H1 (cell line): ENCODE data around the gene IGFBP4. TPM values are rescaled to one million over a fixed set of nuclear protein-coding genes. Genes with fewer than 3 reads are reported as not detected.
A peak's percentile ranks its signal among the peaks of the same experiment; 100 is the strongest.

Source experiments
- ATF3 ChIP-seq: IDR thresholded peaks from 2 replicates; pipeline ENCODE4 v1.6.1; 2011; ENCODE audit warnings: low read depth, mild to moderate bottlenecking, low read length; ENCODE audit not compliant: insufficient read depth
- CBX5 ChIP-seq: fragments of 300-800, 300-1000 bp; sonication (generic); IDR thresholded peaks from 2 replicates; pipeline ENCODE4 v1.7.1; 2016; ENCODE audit warnings: antibody characterized with exemption, low read length, low read depth
- CBX8 ChIP-seq: fragments of 300-800, 300-1000 bp; sonication (generic); IDR thresholded peaks from 2 replicates; pipeline ENCODE4 v1.7.1; 2016; ENCODE audit warnings: low read depth, low read length, borderline replicate concordance
- CHD1 ChIP-seq: IDR thresholded peaks from 2 replicates; pipeline ENCODE4 v1.6.1; 2012; ENCODE audit warnings: low read depth, low read length, improper control_type of control experiment
- CHD2 ChIP-seq: IDR thresholded peaks from 2 replicates; pipeline ENCODE4 v1.6.1; 2012; ENCODE audit warnings: low read length, improper control_type of control experiment
- CTBP2 ChIP-seq: IDR thresholded peaks from 2 replicates; pipeline ENCODE4 v1.7.0; 2011; ENCODE audit warnings: borderline replicate concordance, mild to moderate bottlenecking, moderate library complexity, mixed read lengths, low read length; ENCODE audit not compliant: insufficient read depth, insufficient read length
- E2F6 ChIP-seq: IDR thresholded peaks from 2 replicates; pipeline ENCODE4 v1.6.1; 2012; ENCODE audit warnings: inconsistent platforms
- EGR1 ChIP-seq: IDR thresholded peaks from 2 replicates; pipeline ENCODE4 v1.6.1; 2011; ENCODE audit warnings: low read depth, low read length, borderline replicate concordance
- JUN ChIP-seq: IDR thresholded peaks from 2 replicates; pipeline ENCODE4 v1.6.1; 2011; ENCODE audit warnings: low read depth, mild to moderate bottlenecking, improper control_type of control experiment, low read length
- JUND ChIP-seq: IDR thresholded peaks from 2 replicates; pipeline ENCODE4 v1.6.1; 2011; ENCODE audit warnings: mild to moderate bottlenecking, improper control_type of control experiment, low read length
- POLR2A ChIP-seq, 2 experiments: IDR thresholded peaks; 1 replicate in 1 of 2; 2 replicates in 1 of 2; pipeline ENCODE4 v1.6.1; 2011; ENCODE audit warnings: low read depth in 2 of 2, low read length in 2 of 2, mild to moderate bottlenecking in 2 of 2; ENCODE audit errors: control extremely low read depth in 1 of 2
- RFX5 ChIP-seq: IDR thresholded peaks from 2 replicates; pipeline ENCODE4 v1.6.1; 2011; ENCODE audit warnings: low read depth, low read length, improper control_type of control experiment, borderline replicate concordance
- RNF2 ChIP-seq: fragments of 200-900, 300-1000 bp; sonication (generic); IDR thresholded peaks from 2 replicates; pipeline ENCODE4 v1.7.1; 2016; ENCODE audit warnings: borderline replicate concordance, low read depth, mild to moderate bottlenecking, antibody characterized with exemption, low read length; ENCODE audit not compliant: poor library complexity, severe bottlenecking; ENCODE audit errors: missing control alignments
- RXRA ChIP-seq: IDR thresholded peaks from 2 replicates; pipeline ENCODE4 v1.6.1; 2011; ENCODE audit warnings: low read depth, mild to moderate bottlenecking, low read length, moderate library complexity; ENCODE audit not compliant: insufficient read depth
- SIN3A ChIP-seq, 2 experiments: IDR thresholded peaks in 1 of 2; conservative IDR thresholded peaks in 1 of 2; 2 replicates each; pipeline ENCODE4 v1.6.1; 2011 to 2012; ENCODE audit warnings: low read length in 2 of 2, improper control_type of control experiment in 1 of 2, low read depth in 1 of 2, mild to moderate bottlenecking in 1 of 2
- SIRT6 ChIP-seq: IDR thresholded peaks from one replicate; pipeline ENCODE4 v1.7.1; 2012; ENCODE audit warnings: low read length, inconsistent platforms
- SP1 ChIP-seq: IDR thresholded peaks from 2 replicates; pipeline ENCODE4 v1.6.1; 2011; ENCODE audit warnings: low read depth, low read length
- SP2 ChIP-seq: IDR thresholded peaks from 2 replicates; pipeline ENCODE4 v1.6.1; 2012; ENCODE audit warnings: mild to moderate bottlenecking, low read length, inconsistent platforms
- SUZ12 ChIP-seq: fragments of 200-600 bp; sonication (generic); IDR thresholded peaks from 2 replicates; pipeline ENCODE4 v1.6.1; 2012; ENCODE audit warnings: mild to moderate bottlenecking, inconsistent platforms, low read length, moderate library complexity, mixed read lengths
- TAF1 ChIP-seq: IDR thresholded peaks from 2 replicates; pipeline ENCODE4 v1.6.1; 2011; ENCODE audit warnings: mild to moderate bottlenecking, low read depth, low read length
- TBP ChIP-seq: IDR thresholded peaks from 2 replicates; pipeline ENCODE4 v1.6.1; 2011; ENCODE audit warnings: low read depth, low read length, improper control_type of control experiment
- YY1 ChIP-seq: IDR thresholded peaks from 2 replicates; pipeline ENCODE4 v1.6.1; 2011; ENCODE audit warnings: low read depth, mild to moderate bottlenecking, low read length
- polyA plus RNA-seq, 7 experiments: library from polyadenylated mRNA; depleted of rRNA in 3 of 7; stranded (reverse) in 5 of 7; unstranded in 2 of 7; fragments of >200 nt in 5 of 7; fragments of 200-250 nt in 2 of 7; gene quantifications; 1 replicate in 5 of 7; 2 replicates in 1 of 7; 4 replicates in 1 of 7; pipeline versions ENCODE4 v1.2.1 to v1.2.3, GENCODE V29; 2011 to 2013; ENCODE audit warnings: missing spikeins in 2 of 7, mixed read lengths in 2 of 7
- total RNA-seq: library from RNA; stranded (reverse); fragmentation: NEBNext Ultra II Directional; extraction: Animal tissue kit (Norgen Biotek cat#: 25700); gene quantifications from 2 replicates; pipeline ENCODE4 v1.2.1, GENCODE V29; 2021
- TF ChIP-seq, protein P1 (sequence below): IDR thresholded peaks from 2 replicates; pipeline ENCODE4 v1.6.1; 2011; ENCODE audit warnings: low read length, improper control_type of control experiment

The IGFBP4 gene
- total and polyA plus RNA-seq, 2 of the 8 experiments (the other 6 are each of a cell fraction or from before 2014, with no cell fraction given) = 85.5 to 105 TPM

DNA sequence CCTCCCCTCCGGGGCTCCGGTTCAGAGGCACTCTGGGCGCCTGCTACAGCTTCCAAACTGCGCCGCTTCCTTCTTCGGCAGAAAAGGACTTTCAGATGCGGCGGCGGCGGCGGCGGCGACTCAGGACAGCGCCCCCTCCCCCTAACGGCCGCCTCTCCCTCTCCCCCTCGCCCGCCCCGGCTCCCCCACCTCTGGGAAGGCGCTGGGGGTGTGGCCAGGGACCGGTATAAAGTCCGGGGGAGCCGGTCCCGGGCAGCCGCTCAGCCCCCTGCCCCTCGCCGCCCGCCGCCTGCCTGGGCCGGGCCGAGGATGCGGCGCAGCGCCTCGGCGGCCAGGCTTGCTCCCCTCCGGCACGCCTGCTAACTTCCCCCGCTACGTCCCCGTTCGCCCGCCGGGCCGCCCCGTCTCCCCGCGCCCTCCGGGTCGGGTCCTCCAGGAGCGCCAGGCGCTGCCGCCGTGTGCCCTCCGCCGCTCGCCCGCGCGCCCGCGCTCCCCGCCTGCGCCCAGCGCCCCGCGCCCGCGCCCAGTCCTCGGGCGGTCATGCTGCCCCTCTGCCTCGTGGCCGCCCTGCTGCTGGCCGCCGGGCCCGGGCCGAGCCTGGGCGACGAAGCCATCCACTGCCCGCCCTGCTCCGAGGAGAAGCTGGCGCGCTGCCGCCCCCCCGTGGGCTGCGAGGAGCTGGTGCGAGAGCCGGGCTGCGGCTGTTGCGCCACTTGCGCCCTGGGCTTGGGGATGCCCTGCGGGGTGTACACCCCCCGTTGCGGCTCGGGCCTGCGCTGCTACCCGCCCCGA is at the start of gene IGFBP4 (continued):
- TF ChIP-seq JUN (no peak), CBX8 (no peak), POLR2A (IDR thresholded peaks at IDR 0.05; ENCODE audit: control extremely low read depth in 1 of 2, low read depth in 2 of 2, low read length in 2 of 2) (peak in 1 of 2 experiments; percentile 78; a peak in 2 of 3 replicates), RNF2 (no peak), E2F6 (peak; percentile 69), JUND (no peak), CHD2 (no peak), RXRA (no peak), SUZ12 (no peak), TAF1 (0 out of 2 replicates have a peak, but pooled peaks have one; percentile 48), ATF3 (no peak), SP2 (no peak), TBP (peak; percentile 25; the same call in 1 of the 2 replicates), SIRT6 (no peak), RFX5 (no peak), YY1 (no peak), SIN3A (conservative IDR thresholded peaks at IDR 0.05 in 1 of 2, IDR thresholded peaks at IDR 0.05 in 1 of 2; ENCODE audit: low read depth in 1 of 2, low read length in 2 of 2) (no peak), SP1 (no peak), EGR1 (no peak), CTBP2 (peak; percentile 27), CBX5 (no peak), CHD1 (no peak)
- TF ChIP-seq, protein P1, sequence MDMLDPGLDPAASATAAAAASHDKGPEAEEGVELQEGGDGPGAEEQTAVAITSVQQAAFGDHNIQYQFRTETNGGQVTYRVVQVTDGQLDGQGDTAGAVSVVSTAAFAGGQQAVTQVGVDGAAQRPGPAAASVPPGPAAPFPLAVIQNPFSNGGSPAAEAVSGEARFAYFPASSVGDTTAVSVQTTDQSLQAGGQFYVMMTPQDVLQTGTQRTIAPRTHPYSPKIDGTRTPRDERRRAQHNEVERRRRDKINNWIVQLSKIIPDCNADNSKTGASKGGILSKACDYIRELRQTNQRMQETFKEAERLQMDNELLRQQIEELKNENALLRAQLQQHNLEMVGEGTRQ = no peak
